Smooth muscle cell of the coronary artery (primary cell): ENCODE measurements around the gene METTL24. TPM values are rescaled to one million over a fixed set of nuclear protein-coding genes. Genes with fewer than 3 reads are reported as not detected.

Experiments used
- total RNA-seq: library from RNA; depleted of rRNA; stranded (reverse); fragments of >200 nt; gene quantifications from 2 replicates; pipeline ENCODE4 v1.2.3, GENCODE V29; 2014; ENCODE audit warnings: low replicate concordance

The METTL24 gene, protein sequence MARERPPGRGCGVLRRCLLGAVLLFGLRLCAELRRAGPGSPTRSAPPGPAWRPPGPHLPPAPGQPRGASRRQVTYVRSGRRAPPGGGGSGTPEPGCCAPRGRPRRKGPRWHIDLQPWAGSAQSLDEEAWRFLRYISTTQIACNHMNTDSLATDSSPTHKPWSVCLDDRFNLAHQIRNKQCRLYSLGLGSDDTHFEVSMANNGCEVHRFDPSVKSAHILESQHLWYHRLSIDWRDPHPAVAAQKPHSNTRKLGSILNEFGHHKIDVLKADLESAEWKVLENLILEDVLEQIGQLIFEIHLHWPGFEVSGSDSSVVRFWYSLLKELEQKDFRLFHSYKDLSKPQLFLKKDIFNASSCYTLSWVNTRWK
- 0.38 and 0.59 TPM in 2 replicates for total RNA-seq

DNA sequence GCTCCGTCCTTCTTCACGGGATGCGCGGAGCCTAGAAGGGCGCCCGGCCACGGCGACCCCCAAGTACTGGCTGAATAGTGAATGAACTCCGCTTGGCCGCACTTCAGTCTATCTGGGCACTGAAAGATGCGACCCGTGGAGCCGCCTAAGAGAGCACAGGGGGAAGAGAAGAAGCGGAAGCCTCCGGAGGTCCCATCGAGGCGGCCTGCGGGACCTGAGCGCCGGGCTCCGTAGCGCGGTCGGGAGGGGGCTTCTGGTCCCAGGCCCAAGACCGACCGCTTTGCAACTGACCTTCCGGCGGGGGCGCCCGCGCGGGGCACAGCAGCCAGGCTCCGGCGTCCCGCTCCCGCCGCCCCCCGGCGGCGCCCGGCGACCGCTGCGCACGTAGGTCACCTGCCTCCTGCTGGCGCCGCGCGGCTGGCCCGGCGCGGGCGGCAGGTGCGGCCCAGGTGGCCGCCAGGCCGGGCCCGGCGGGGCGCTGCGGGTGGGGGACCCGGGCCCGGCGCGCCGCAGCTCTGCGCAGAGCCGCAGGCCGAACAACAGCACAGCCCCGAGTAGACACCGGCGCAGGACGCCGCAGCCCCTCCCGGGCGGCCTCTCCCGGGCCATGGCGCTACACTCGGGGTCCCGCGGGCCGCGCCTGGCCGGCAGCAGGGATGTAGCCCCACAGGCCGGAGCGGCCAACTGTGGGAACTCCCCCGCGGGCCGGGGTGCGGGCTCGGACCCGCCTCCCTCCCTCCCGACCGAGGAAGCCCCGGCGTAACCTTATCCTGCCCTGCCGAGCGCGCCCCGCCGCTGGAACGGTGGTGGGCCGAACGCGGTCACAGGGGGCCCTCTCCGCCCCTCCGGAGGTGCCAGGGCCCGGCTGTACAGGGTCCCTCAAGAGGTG, at the start of gene METTL24:
METTL24 (minus strand) TSS at position 686 of the 889 bp plus-strand sequence; CDS start at position 609, 77 bp downstream.

Other genes with a start within 250 kb of the METTL24 start
- 4.7 and 5.2 TPM in 2 replicates for gene WASF1, start 178.7 kb downstream of the METTL24 start, total RNA-seq
- 15.3 and 15.8 TPM in 2 replicates for gene CDC40, start 177.9 kb downstream of the METTL24 start, total RNA-seq
- gene DDO, start 57.2 kb upstream of the METTL24 start, total RNA-seq: 1.3 and 1.7 TPM in 2 replicates
- not detected in 2 replicates for gene SLC22A16, start 118.3 kb upstream of the METTL24 start, total RNA-seq